HUES48 (cell line): ENCODE data around the gene FOXA2.

Experiments
- H3K27ac ChIP-seq: one replicate; pipeline ENCODE4 v1.7.0; 2013; ENCODE audit warnings: low read depth, low read length, inconsistent platforms
- H3K27me3 ChIP-seq: 2 replicates; pipeline ENCODE4 v1.6.1; 2013; ENCODE audit warnings: mild to moderate bottlenecking, low read length; ENCODE audit not compliant: control insufficient read depth, insufficient read depth
- H3K36me3 ChIP-seq: 2 replicates; pipeline ENCODE4 v1.6.1; 2013; ENCODE audit warnings: low read length; ENCODE audit not compliant: control insufficient read depth, insufficient read depth
- H3K4me1 ChIP-seq: 2 replicates; pipeline ENCODE4 v1.6.1; 2013; ENCODE audit warnings: mild to moderate bottlenecking, low read length; ENCODE audit not compliant: control insufficient read depth, insufficient read depth
- H3K4me3 ChIP-seq: 2 replicates; pipeline ENCODE4 v1.5.1; 2013; ENCODE audit warnings: mild to moderate bottlenecking, low read depth, low read length
- H3K9ac ChIP-seq: 2 replicates; pipeline ENCODE4 v1.6.1; 2013; ENCODE audit warnings: mild to moderate bottlenecking, low read depth, low read length, moderate library complexity
- H3K9me3 ChIP-seq: 2 replicates; pipeline ENCODE4 v1.6.1; 2013; ENCODE audit warnings: low read length; ENCODE audit not compliant: control insufficient read depth, insufficient read depth

Gene FOXA2

GRCh38 chr20:22576733-22577514 is 7.4 kb downstream of the FOXA2 start:
- Histone ChIP-seq H3K9me3 (no peaks in the 10 kb centered on the region), H3K4me1 (peaks cover 68% of the 10 kb centered on the region), H3K4me3 (no peak overlapping the region), H3K36me3 (no peaks in the 10 kb centered on the region), H3K27me3 (peaks cover 99% of the 10 kb centered on the region), H3K27ac (peak overlapping the region; percentile 39), H3K9ac (no peak overlapping the region)

- Histone ChIP-seq H3K27me3 (peaks cover 99% of the 10 kb centered on the region), H3K9ac (no peak overlapping the region), H3K9me3 (no peaks in the 10 kb centered on the region), H3K36me3 (no peaks in the 10 kb centered on the region), H3K27ac (peak overlapping the region; percentile 39), H3K4me1 (peaks cover 70% of the 10 kb centered on the region), H3K4me3 (no peak overlapping the region)
Observed at GRCh38 chr20:22576273-22576672, 8.1 kb downstream of the FOXA2 start.

GRCh38 chr20:22575737-22576136 is 8.6 kb downstream of the FOXA2 start:
- Histone ChIP-seq H3K27ac (peak overlapping the region; percentile 61), H3K4me3 (no peak overlapping the region), H3K4me1 (peaks cover 75% of the 10 kb centered on the region), H3K36me3 (no peaks in the 10 kb centered on the region), H3K27me3 (peaks cover 99% of the 10 kb centered on the region), H3K9ac (no peak overlapping the region), H3K9me3 (no peaks in the 10 kb centered on the region)

GRCh38 chr20:22575087-22575721 is 9.2 kb downstream of the FOXA2 start:
- Histone ChIP-seq H3K9ac (no peak overlapping the region), H3K36me3 (no peaks in the 10 kb centered on the region), H3K9me3 (no peaks in the 10 kb centered on the region), H3K27ac (peak overlapping the region; percentile 61), H3K4me1 (peaks cover 80% of the 10 kb centered on the region), H3K4me3 (no peak overlapping the region), H3K27me3 (peaks cover 99% of the 10 kb centered on the region)

- Histone ChIP-seq H3K9ac (no peak overlapping the region), H3K4me1 (peaks cover 85% of the 10 kb centered on the region), H3K36me3 (no peaks in the 10 kb centered on the region), H3K9me3 (no peaks in the 10 kb centered on the region), H3K4me3 (no peak overlapping the region; the same call in 1 of the 2 replicates), H3K27me3 (peaks cover 99% of the 10 kb centered on the region), H3K27ac (peak overlapping the region; percentile 61)
Observed at GRCh38 chr20:22574545-22575086, 9.8 kb downstream of the FOXA2 start.

- Histone ChIP-seq H3K27me3 (peaks cover 100% of the 10 kb centered on the region), H3K4me1 (peaks cover 91% of the 10 kb centered on the region), H3K9ac (no peak overlapping the region), H3K9me3 (no peaks in the 10 kb centered on the region), H3K4me3 (no peak overlapping the region), H3K36me3 (no peaks in the 10 kb centered on the region), H3K27ac (no peak overlapping the region)
Observed at GRCh38 chr20:22572491-22572890, 11.9 kb downstream of the FOXA2 start.

GRCh38 chr20:22572023-22572422 is 12.3 kb downstream of the FOXA2 start:
- Histone ChIP-seq H3K9ac (no peak overlapping the region), H3K27me3 (peaks cover 100% of the 10 kb centered on the region), H3K9me3 (no peaks in the 10 kb centered on the region), H3K4me3 (no peak overlapping the region), H3K36me3 (no peaks in the 10 kb centered on the region), H3K27ac (no peak overlapping the region), H3K4me1 (peaks cover 91% of the 10 kb centered on the region)

- peak overlapping the region; percentile 41 for H3K4me3 ChIP-seq
- H3K36me3 ChIP-seq: no peaks in the 10 kb centered on the region
- H3K27me3 ChIP-seq: peaks cover 100% of the 10 kb centered on the region
- H3K9ac ChIP-seq: no peak overlapping the region
- H3K4me1 ChIP-seq: peaks cover 80% of the 10 kb centered on the region
- no peak overlapping the region for H3K27ac ChIP-seq
- H3K9me3 ChIP-seq: no peaks in the 10 kb centered on the region
Observed at GRCh38 chr20:22569353-22569752, 15.0 kb downstream of the FOXA2 start.

GRCh38 chr20:22568872-22569344 is 15.5 kb downstream of the FOXA2 start:
- Histone ChIP-seq H3K4me1 (peaks cover 80% of the 10 kb centered on the region), H3K9ac (no peak overlapping the region), H3K36me3 (no peaks in the 10 kb centered on the region), H3K27ac (no peak overlapping the region), H3K9me3 (no peaks in the 10 kb centered on the region), H3K4me3 (peak overlapping the region; percentile 41), H3K27me3 (peaks cover 100% of the 10 kb centered on the region)

GRCh38 chr20:22567944-22568871 is 16.2 kb downstream of the FOXA2 start:
- no peaks in the 10 kb centered on the region for H3K36me3 ChIP-seq
- peak overlapping the region; percentile 41 for H3K4me3 ChIP-seq
- peaks cover 100% of the 10 kb centered on the region for H3K27me3 ChIP-seq
- H3K9me3 ChIP-seq: no peaks in the 10 kb centered on the region
- peak overlapping the region; percentile 5 for H3K27ac ChIP-seq
- no peak overlapping the region for H3K9ac ChIP-seq
- H3K4me1 ChIP-seq: peaks cover 83% of the 10 kb centered on the region
